Measurements from ENCODE around the gene NIPAL4.

The NIPAL4 gene

DNA sequence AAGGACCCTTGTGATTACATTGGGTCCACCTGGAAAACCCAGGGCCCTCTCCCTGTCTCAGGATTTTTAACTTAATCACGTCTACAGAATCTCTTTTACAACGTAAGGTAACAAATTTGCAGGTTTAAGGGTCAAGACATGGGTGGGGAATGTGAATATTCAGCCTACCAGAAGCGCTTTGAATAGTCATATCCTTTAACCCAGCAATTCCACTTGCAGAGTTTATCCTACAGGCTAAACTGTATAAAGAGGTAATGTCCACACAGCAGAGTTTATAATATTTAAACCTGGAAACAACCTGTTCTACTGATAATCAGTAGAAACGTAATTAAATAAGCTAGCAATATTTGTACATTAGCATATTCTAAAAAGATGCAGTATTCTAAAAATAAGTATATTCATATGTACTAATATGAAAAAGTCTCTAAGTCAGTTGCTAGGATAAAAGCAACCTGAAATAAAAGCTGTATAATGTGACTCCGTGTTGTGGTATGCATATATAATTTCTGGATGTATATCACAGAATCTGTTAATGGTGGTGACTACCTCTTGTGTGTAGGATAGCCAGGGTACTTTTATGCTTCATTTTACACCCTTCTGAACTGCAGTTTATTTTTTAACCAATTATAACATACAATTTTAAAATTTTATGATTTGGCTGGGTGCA, 14.1 kb upstream of the NIPAL4 start (continued):
- TF ChIP-seq, protein P1, sequence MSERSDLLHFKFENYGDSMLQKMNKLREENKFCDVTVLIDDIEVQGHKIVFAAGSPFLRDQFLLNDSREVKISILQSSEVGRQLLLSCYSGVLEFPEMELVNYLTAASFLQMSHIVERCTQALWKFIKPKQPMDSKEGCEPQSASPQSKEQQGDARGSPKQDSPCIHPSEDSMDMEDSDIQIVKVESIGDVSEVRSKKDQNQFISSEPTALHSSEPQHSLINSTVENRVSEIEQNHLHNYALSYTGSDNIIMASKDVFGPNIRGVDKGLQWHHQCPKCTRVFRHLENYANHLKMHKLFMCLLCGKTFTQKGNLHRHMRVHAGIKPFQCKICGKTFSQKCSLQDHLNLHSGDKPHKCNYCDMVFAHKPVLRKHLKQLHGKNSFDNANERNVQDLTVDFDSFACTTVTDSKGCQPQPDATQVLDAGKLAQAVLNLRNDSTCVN (tag by site-specific recombination; optimal IDR thresholded peaks at IDR 0.05), result no peak
- no peak for TF ChIP-seq ZNF394 (tag by site-specific recombination; IDR thresholded peaks at IDR 0.05; ENCODE audit: borderline replicate concordance)
- TF ChIP-seq ZBTB48 (tag by site-specific recombination; IDR thresholded peaks at IDR 0.05), result no peak

DNA sequence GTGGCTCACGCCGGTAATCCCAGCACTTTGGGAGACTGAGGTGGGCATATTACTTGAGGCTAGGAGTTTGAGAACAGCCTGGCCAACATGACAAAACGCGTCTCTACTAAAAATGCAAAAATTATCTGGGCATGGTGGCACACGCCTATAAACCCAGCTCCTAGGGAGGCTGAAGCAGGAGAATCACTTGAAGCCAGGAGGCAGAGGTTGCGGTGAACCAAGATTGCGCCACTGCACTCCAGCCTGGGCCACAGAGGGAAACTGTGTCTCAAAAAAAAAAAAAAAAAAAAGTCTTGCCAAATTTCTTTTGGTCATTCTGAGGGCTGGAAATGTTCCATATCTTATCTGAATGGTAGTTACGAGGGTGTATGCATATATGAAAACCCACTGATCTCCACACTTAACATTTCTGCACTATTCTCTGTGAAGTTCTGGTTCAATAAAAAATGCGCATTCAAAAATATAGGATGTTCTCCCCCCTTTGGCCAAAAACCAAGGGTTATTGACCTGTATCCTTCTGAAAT, 13.5 kb upstream of the NIPAL4 start:
- H3K36me3 ChIP-seq (ENCODE audit: control insufficient read depth in 2 of 2, insufficient read depth in 1 of 2, low read length in 2 of 2), result no peaks in the 10 kb centered on the region
- H3K4me1 ChIP-seq (ENCODE audit: control insufficient read depth, insufficient read depth, low read length), result no peaks in the 10 kb centered on the region; the same call in 1 of the 2 replicates
- ChIA-PET CTCF (interaction anchor here (0.6 to 1.5 kb wide), 2 partner anchors 29 to 192 kb away, joined by 3 to 4 read pairs; no protein-coding TSS in a partner anchor), POLR2A (no interaction called here)
- H3K27ac ChIP-seq (ENCODE audit: extremely low read depth, low read depth, low read length), result no peak overlapping the region
- H3K9me3 ChIP-seq (ENCODE audit: control insufficient read depth, insufficient read depth, low read depth, low read length), result no peaks in the 10 kb centered on the region
- H3K4me3 ChIP-seq (ENCODE audit: low read depth, low read length), result no peak overlapping the region
- TF ChIP-seq ZNF473 (tag by site-specific recombination; IDR thresholded peaks at IDR 0.05), result no peak
- TF ChIP-seq ZNF140 (tag by site-specific recombination; IDR thresholded peaks at IDR 0.05), result no peak
- TF ChIP-seq TCF7L2 (IDR thresholded peaks at IDR 0.05; ENCODE audit: borderline replicate concordance, low read depth, low read length), result no peak
- no peak for TF ChIP-seq ZNF292 (tag by site-specific recombination; IDR thresholded peaks at IDR 0.05; ENCODE audit: borderline replicate concordance, low read depth)
- no peak for TF ChIP-seq ZBTB21 (tag by site-specific recombination; IDR thresholded peaks at IDR 0.05)
- TF ChIP-seq ZBTB8A (tag by site-specific recombination; IDR thresholded peaks at IDR 0.05), result no peak
- TF ChIP-seq ZBTB7A (tag by site-specific recombination; IDR thresholded peaks at IDR 0.05; ENCODE audit: low read depth), result no peak
- TF ChIP-seq KLF10 (tag by site-specific recombination; IDR thresholded peaks at IDR 0.05), result no peak
- TF ChIP-seq ZNF549 (tag by site-specific recombination; IDR thresholded peaks at IDR 0.05), result no peak
- TF ChIP-seq, protein P2, sequence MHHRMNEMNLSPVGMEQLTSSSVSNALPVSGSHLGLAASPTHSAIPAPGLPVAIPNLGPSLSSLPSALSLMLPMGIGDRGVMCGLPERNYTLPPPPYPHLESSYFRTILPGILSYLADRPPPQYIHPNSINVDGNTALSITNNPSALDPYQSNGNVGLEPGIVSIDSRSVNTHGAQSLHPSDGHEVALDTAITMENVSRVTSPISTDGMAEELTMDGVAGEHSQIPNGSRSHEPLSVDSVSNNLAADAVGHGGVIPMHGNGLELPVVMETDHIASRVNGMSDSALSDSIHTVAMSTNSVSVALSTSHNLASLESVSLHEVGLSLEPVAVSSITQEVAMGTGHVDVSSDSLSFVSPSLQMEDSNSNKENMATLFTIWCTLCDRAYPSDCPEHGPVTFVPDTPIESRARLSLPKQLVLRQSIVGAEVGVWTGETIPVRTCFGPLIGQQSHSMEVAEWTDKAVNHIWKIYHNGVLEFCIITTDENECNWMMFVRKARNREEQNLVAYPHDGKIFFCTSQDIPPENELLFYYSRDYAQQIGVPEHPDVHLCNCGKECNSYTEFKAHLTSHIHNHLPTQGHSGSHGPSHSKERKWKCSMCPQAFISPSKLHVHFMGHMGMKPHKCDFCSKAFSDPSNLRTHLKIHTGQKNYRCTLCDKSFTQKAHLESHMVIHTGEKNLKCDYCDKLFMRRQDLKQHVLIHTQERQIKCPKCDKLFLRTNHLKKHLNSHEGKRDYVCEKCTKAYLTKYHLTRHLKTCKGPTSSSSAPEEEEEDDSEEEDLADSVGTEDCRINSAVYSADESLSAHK (tag by site-specific recombination; IDR thresholded peaks at IDR 0.05), result no peak
- TF ChIP-seq, protein P3, sequence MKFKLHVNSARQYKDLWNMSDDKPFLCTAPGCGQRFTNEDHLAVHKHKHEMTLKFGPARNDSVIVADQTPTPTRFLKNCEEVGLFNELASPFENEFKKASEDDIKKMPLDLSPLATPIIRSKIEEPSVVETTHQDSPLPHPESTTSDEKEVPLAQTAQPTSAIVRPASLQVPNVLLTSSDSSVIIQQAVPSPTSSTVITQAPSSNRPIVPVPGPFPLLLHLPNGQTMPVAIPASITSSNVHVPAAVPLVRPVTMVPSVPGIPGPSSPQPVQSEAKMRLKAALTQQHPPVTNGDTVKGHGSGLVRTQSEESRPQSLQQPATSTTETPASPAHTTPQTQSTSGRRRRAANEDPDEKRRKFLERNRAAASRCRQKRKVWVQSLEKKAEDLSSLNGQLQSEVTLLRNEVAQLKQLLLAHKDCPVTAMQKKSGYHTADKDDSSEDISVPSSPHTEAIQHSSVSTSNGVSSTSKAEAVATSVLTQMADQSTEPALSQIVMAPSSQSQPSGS (tag by site-specific recombination; IDR thresholded peaks at IDR 0.05; ENCODE audit: low read depth), result no peak
- no peak for TF ChIP-seq ZNF660 (tag by site-specific recombination; IDR thresholded peaks at IDR 0.05)
- TF ChIP-seq ZNF843 (tag by site-specific recombination; IDR thresholded peaks at IDR 0.05), result no peak
- TF ChIP-seq ZNF664 (tag by site-specific recombination; IDR thresholded peaks at IDR 0.05), result no peak
- TF ChIP-seq ZNF175 (tag by site-specific recombination; IDR thresholded peaks at IDR 0.05), result no peak
- TF ChIP-seq, protein P4, sequence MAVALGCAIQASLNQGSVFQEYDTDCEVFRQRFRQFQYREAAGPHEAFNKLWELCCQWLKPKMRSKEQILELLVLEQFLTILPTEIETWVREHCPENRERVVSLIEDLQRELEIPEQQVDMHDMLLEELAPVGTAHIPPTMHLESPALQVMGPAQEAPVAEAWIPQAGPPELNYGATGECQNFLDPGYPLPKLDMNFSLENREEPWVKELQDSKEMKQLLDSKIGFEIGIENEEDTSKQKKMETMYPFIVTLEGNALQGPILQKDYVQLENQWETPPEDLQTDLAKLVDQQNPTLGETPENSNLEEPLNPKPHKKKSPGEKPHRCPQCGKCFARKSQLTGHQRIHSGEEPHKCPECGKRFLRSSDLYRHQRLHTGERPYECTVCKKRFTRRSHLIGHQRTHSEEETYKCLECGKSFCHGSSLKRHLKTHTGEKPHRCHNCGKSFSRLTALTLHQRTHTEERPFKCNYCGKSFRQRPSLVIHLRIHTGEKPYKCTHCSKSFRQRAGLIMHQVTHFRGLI (tag by site-specific recombination; IDR thresholded peaks at IDR 0.05), result no peak
